Natural killer cell (primary cell): ENCODE results near the gene DRICH1. TPM values are rescaled to one million over a fixed set of nuclear protein-coding genes. Genes with fewer than 3 reads are reported as not detected.

ENCODE experiments used
- ATAC-seq, 3 donors: fragments of 150-1000 bp in 2 of 3; fragments of 200-7000 bp in 1 of 3; cut with Tn5 transposase; 1 replicate in 1 of 3; 2 replicates in 2 of 3; pipeline ENCODE4 v1.10.0; 2021; ENCODE audit warnings: mild to moderate bottlenecking in 2 of 3, moderate library complexity in 2 of 3
- DNase-seq, 2 donors: peaks; one replicate each; pipeline versions ENCODE4 v3.0.0 to v3.0.0-alpha.2; 2013 to 2021; ENCODE audit warnings: mixed read lengths in 1 of 2
- H3K27ac ChIP-seq: one replicate; pipeline ENCODE4 v1.5.1; 2013; ENCODE audit warnings: mild to moderate bottlenecking, low read length
- H3K27me3 ChIP-seq: one replicate; pipeline ENCODE4 v1.6.1; 2013; ENCODE audit warnings: low read length; ENCODE audit not compliant: control insufficient read depth, insufficient read depth
- H3K36me3 ChIP-seq: one replicate; pipeline ENCODE4 v1.6.1; 2013; ENCODE audit warnings: low read length; ENCODE audit not compliant: control insufficient read depth, insufficient read depth
- H3K4me1 ChIP-seq: one replicate; pipeline ENCODE4 v1.6.1; 2013; ENCODE audit warnings: low read length; ENCODE audit not compliant: control insufficient read depth, insufficient read depth
- H3K4me3 ChIP-seq: one replicate; pipeline ENCODE4 v1.5.1; 2013; ENCODE audit warnings: low read length
- H3K9me3 ChIP-seq: one replicate; pipeline ENCODE4 v1.6.1; 2013; ENCODE audit warnings: low read length; ENCODE audit not compliant: control insufficient read depth, insufficient read depth
- H3K27ac Mint-ChIP-seq, 2 donors: one replicate each; pipeline ENCODE4 v1.8.0; 2022; ENCODE audit warnings: mild to moderate bottlenecking in 2 of 2, mixed read lengths in 2 of 2, moderate library complexity in 1 of 2
- H3K27me3 Mint-ChIP-seq, 2 donors: one replicate each; pipeline ENCODE4 v1.8.0; 2022; ENCODE audit warnings: low read depth in 2 of 2, mixed read lengths in 2 of 2
- H3K36me3 Mint-ChIP-seq: one replicate; pipeline ENCODE4 v1.8.0; 2022; ENCODE audit warnings: mixed read lengths
- H3K4me1 Mint-ChIP-seq, 2 donors: one replicate each; pipeline ENCODE4 v1.8.0; 2022; ENCODE audit warnings: mixed read lengths in 2 of 2
- H3K4me3 Mint-ChIP-seq: one replicate; pipeline ENCODE4 v1.8.0; 2022; ENCODE audit warnings: mild to moderate bottlenecking, moderate library complexity, mixed read lengths
- H3K9me3 Mint-ChIP-seq, 2 donors: one replicate each; pipeline ENCODE4 v1.8.0; 2022; ENCODE audit warnings: mixed read lengths in 2 of 2
- WGBS: methylation state at CpG from one replicate; pipeline ENCODE4 v1.1.7; 2013; ENCODE audit warnings: missing lambda C conversion rate; ENCODE audit not compliant: insufficient coverage; 5-methylcytosine and 5-hydroxymethylcytosine counted together
- intact Hi-C: fragments of 100-400 bp; cut with micrococcal nuclease; formaldehyde crosslinking; loops from one replicate; pipeline ENCODE4 v1.14.2; 2022
- total RNA-seq, 4 donors: library from RNA; stranded (reverse); fragments of 120-200 nt in 1 of 4; gene quantifications; one replicate each; pipeline versions ENCODE4 v1.2.3 to v1.2.4, GENCODE V29; 2013 to 2022
- TF ChIP-seq, protein P1 (sequence below): fragments of 200-600 bp; IDR thresholded peaks from one replicate; pipeline ENCODE4 v1.8.0; 2022; ENCODE audit warnings: antibody characterized with exemption

DRICH1 gene
- total RNA-seq, 3 donors from 2014 or later (not counting 1 experiment from before 2014, with no cell fraction given), result 2.3 to 3.2 (median 3.1) TPM

DNA sequence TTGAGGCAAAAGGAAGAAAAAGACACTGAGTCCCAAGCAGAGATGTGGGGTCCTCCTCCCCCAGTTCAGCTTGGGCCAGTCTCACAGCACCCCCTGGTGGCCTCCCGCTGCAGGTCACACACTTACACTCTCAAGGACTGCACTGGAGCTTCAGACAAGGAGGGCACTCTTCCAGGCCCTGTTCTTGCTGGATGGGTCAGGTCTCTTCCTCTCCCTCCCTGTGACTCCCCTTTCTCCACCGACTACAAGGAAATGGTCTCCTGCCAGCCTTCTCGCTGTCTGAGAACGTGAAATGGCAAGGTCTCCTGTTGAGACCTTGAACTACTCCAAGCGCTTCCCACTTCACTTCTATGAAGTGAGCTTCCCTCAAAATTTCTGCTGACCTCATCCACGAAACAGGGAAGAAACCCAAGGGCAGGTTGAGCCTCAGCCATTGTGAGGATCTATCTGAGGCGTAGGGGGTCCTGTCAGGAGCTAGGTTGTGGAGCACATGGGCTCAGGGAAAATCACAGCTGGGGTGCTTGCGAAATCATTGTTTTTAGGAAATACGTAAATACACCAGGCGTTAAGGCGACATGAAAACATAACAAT lies 40.8 kb downstream of the DRICH1 start:
- peaks cover 4 to 5% of the 10 kb centered on the region in 2 donors for H3K4me1 Mint-ChIP-seq
- peaks cover 0 to 3% of the 10 kb centered on the region in 2 donors for H3K27me3 Mint-ChIP-seq
- Histone ChIP-seq H3K36me3 (no peaks in the 10 kb centered on the region), H3K27me3 (no peaks in the 10 kb centered on the region), H3K9me3 (no peaks in the 10 kb centered on the region), H3K4me1 (no peaks in the 10 kb centered on the region), H3K27ac (no peak overlapping the region), H3K4me3 (no peak overlapping the region)
- H3K36me3 Mint-ChIP-seq, result no peaks in the 10 kb centered on the region
- ATAC-seq (peak; percentile 62 to 80 (median 71)), DNase-seq (peak; percentile 50 to 74)
- no peak overlapping the region for H3K4me3 Mint-ChIP-seq
- H3K9me3 Mint-ChIP-seq, result no peaks in the 10 kb centered on the region
- intact Hi-C loops, result no loop called here
- no peak overlapping the region for H3K27ac Mint-ChIP-seq
- TF ChIP-seq, protein P1, sequence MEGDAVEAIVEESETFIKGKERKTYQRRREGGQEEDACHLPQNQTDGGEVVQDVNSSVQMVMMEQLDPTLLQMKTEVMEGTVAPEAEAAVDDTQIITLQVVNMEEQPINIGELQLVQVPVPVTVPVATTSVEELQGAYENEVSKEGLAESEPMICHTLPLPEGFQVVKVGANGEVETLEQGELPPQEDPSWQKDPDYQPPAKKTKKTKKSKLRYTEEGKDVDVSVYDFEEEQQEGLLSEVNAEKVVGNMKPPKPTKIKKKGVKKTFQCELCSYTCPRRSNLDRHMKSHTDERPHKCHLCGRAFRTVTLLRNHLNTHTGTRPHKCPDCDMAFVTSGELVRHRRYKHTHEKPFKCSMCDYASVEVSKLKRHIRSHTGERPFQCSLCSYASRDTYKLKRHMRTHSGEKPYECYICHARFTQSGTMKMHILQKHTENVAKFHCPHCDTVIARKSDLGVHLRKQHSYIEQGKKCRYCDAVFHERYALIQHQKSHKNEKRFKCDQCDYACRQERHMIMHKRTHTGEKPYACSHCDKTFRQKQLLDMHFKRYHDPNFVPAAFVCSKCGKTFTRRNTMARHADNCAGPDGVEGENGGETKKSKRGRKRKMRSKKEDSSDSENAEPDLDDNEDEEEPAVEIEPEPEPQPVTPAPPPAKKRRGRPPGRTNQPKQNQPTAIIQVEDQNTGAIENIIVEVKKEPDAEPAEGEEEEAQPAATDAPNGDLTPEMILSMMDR, result peak; percentile 74
- WGBS, result 41% methylated on average over 11 of the region's 11 CpGs

DNA sequence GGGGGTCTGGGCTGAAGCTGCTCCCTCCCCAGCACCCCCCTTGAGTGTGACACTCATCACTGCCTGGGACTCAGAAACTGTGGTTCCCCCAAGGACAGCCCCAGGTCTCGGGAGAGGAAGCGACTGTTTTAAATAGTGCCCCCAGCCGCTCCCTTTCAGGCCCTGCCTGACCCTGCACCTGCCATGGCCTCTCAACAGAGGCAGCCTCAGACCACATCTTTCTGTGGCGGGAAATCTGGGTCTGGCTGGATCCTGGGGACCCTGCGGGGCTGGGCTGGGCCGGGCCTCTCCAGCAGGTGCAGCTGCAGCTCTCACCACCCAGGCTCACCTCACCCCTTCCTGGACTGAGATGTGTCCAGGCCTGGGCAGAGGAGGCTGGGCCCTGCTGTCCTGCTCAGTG lies 48.3 kb downstream of the DRICH1 start:
- H3K9me3 ChIP-seq, result no peaks in the 10 kb centered on the region
- no peaks in the 10 kb centered on the region for H3K36me3 ChIP-seq
- TF ChIP-seq, protein P1, result no peak
- Mint-ChIP-seq H3K27ac (no peak overlapping the region), H3K4me1 (peaks cover 0 to 4% of the 10 kb centered on the region in 2 donors), H3K9me3 (no peaks in the 10 kb centered on the region), H3K36me3 (no peaks in the 10 kb centered on the region), H3K27me3 (no peaks in the 10 kb centered on the region), H3K4me3 (no peak overlapping the region)
- intact Hi-C loops, result no loop called here
- no peaks in the 10 kb centered on the region for H3K27me3 ChIP-seq
- no peak overlapping the region for H3K27ac ChIP-seq
- DNase-seq, result no peak
- 31% methylated on average over 6 of the region's 6 CpGs for WGBS
- ATAC-seq, result peak in 1 of 3 donors; percentile 12
- peaks cover 5% of the 10 kb centered on the region for H3K4me1 ChIP-seq
- no peak overlapping the region for H3K4me3 ChIP-seq

DNA sequence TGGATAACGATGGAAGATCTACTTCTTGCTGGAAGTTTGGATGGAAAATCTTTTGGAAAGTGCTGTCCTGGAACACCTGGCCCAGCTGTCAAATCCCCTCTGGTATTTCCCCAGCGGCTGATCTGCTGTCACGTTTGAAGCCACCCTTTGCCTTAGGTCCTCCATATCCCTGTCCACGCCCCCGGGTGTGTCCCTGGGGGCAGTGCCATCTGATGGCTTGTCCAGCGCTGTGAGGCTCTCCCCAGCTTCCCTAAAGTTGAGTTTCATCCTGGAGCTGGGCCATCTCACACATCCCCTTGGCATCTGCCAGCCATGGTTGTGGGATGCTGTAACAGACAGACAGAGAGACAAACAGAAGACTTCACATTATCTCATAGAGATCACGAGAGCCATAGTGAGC lies 49.0 kb downstream of the DRICH1 start:
- H3K36me3 Mint-ChIP-seq, result no peaks in the 10 kb centered on the region
- H3K4me1 Mint-ChIP-seq, result no peaks in the 10 kb centered on the region
- TF ChIP-seq, protein P1, result no peak
- WGBS, result 68% methylated on average over 7 of the region's 7 CpGs
- ATAC-seq, result no peak
- H3K27ac Mint-ChIP-seq, result no peak overlapping the region
- intact Hi-C loops, result no loop called here
- no peaks in the 10 kb centered on the region for H3K27me3 Mint-ChIP-seq
- no peaks in the 10 kb centered on the region for H3K27me3 ChIP-seq
- H3K4me1 ChIP-seq, result peaks cover 5% of the 10 kb centered on the region
- H3K36me3 ChIP-seq, result no peaks in the 10 kb centered on the region
- DNase-seq, result no peak
- H3K4me3 ChIP-seq, result no peak overlapping the region
- no peak overlapping the region for H3K4me3 Mint-ChIP-seq
- no peak overlapping the region for H3K27ac ChIP-seq
- no peaks in the 10 kb centered on the region for H3K9me3 ChIP-seq
- H3K9me3 Mint-ChIP-seq, result no peaks in the 10 kb centered on the region

DNA sequence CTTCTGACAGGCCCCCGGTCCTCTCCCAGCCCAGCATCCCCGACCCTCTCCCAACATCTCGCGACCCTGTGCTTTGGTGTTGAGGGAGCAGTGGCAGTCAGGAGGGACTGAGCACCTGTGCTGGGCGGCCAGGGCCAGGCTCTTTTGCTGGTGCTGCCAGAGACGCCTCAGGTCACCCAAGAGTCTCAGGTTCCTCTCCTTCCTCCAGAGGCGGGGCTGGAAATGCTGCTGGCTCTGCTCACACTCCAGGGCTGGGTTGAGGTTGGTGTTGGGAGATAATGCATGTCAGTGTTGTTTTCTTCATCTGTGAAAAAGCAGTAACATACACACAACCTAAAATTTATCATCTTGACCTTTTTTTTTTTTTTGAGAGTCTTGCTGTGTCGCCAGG lies 50.9 kb downstream of the DRICH1 start:
- WGBS, result 43% methylated on average over 6 of the region's 8 CpGs
- H3K4me3 Mint-ChIP-seq, result no peak overlapping the region
- ATAC-seq (no peak), DNase-seq (no peak)
- Histone ChIP-seq H3K9me3 (no peaks in the 10 kb centered on the region), H3K4me1 (peaks cover 5% of the 10 kb centered on the region), H3K27ac (no peak overlapping the region), H3K4me3 (no peak overlapping the region), H3K36me3 (no peaks in the 10 kb centered on the region), H3K27me3 (no peaks in the 10 kb centered on the region)
- peaks cover 0 to 5% of the 10 kb centered on the region in 2 donors for H3K27me3 Mint-ChIP-seq
- H3K27ac Mint-ChIP-seq, result no peak overlapping the region
- TF ChIP-seq, protein P1, result no peak
- H3K36me3 Mint-ChIP-seq, result no peaks in the 10 kb centered on the region
- H3K4me1 Mint-ChIP-seq, result no peaks in the 10 kb centered on the region
- no peaks in the 10 kb centered on the region for H3K9me3 Mint-ChIP-seq
- intact Hi-C loops, result no loop called here
